ENCODE measurements around the gene MBP. TPM values are rescaled to one million over a fixed set of nuclear protein-coding genes. Genes with fewer than 3 reads are reported as not detected.

Gene MBP
- total RNA-seq, 1 donor from 2014 or later, result 24.1 TPM

- peak; percentile 24 for ATAC-seq
Observed at GRCh38 chr18:77088963-77089722, 43.4 kb downstream of the MBP start.

GRCh38 chr18:77087393-77088141, 45.0 kb downstream of the MBP start:
- peak; percentile 61 for ATAC-seq
- no peak for DNase-seq (ENCODE audit: low spot score)

More at GRCh38 chr18:77088963-77089722, 43.4 kb downstream of the MBP start:
- DNase-seq (ENCODE audit: low spot score), result no peak

GRCh38 chr18:77086656-77087392, 45.8 kb downstream of the MBP start:
- DNase-seq (ENCODE audit: low spot score) (peak; percentile 74), ATAC-seq (peak; percentile 77)

- no peak for DNase-seq (ENCODE audit: low spot score)
- no peak for ATAC-seq
Observed at GRCh38 chr18:77086034-77086433, 46.5 kb downstream of the MBP start.

GRCh38 chr18:77084688-77085035, 47.9 kb downstream of the MBP start:
- ATAC-seq (peak; percentile 59), DNase-seq (ENCODE audit: low spot score) (no peak)

GRCh38 chr18:77082316-77082955, 50.1 kb downstream of the MBP start:
- DNase-seq (ENCODE audit: low spot score) (no peak), ATAC-seq (no peak)

- ATAC-seq (no peak), DNase-seq (ENCODE audit: low spot score) (no peak)
Observed at GRCh38 chr18:77081390-77081778, 51.2 kb downstream of the MBP start.

- no peak for ATAC-seq
- no peak for DNase-seq (ENCODE audit: low spot score)
Observed at GRCh38 chr18:77079954-77080682, 52.5 kb downstream of the MBP start.

GRCh38 chr18:77079088-77079487, 53.5 kb downstream of the MBP start:
- no peak for DNase-seq (ENCODE audit: low spot score)
- ATAC-seq, result no peak

GRCh38 chr18:77078690-77079070, 53.9 kb downstream of the MBP start:
- no peak for ATAC-seq

GRCh38 chr18:77077941-77078689, 54.5 kb downstream of the MBP start:
- ATAC-seq (no peak), DNase-seq (ENCODE audit: low spot score) (no peak)

More at GRCh38 chr18:77078690-77079070, 53.9 kb downstream of the MBP start:
- no peak for DNase-seq (ENCODE audit: low spot score)

GRCh38 chr18:77077401-77077800, 55.2 kb downstream of the MBP start:
- DNase-seq (ENCODE audit: low spot score) (no peak), ATAC-seq (no peak)

- DNase-seq (ENCODE audit: low spot score) (no peak), ATAC-seq (no peak)
Observed at GRCh38 chr18:77076111-77076510, 56.5 kb downstream of the MBP start.

GRCh38 chr18:77074431-77074830, 58.2 kb downstream of the MBP start:
- DNase-seq (ENCODE audit: low spot score), result no peak

GRCh38 chr18:77073336-77074093, 59.1 kb downstream of the MBP start:
- ATAC-seq, result peak; percentile 83
- DNase-seq (ENCODE audit: low spot score), result no peak

More at GRCh38 chr18:77074431-77074830, 58.2 kb downstream of the MBP start:
- ATAC-seq, result peak; percentile 21

- ATAC-seq, result no peak
- no peak for DNase-seq (ENCODE audit: low spot score)
Observed at GRCh38 chr18:77072566-77072965, 60.0 kb downstream of the MBP start.

- DNase-seq (ENCODE audit: low spot score) (no peak), ATAC-seq (no peak)
Observed at GRCh38 chr18:77071711-77072292, 60.8 kb downstream of the MBP start.

- DNase-seq (ENCODE audit: low spot score) (no peak), ATAC-seq (no peak)
Observed at GRCh38 chr18:77071061-77071460, 61.5 kb downstream of the MBP start.

GRCh38 chr18:77070627-77071026, 62.0 kb downstream of the MBP start:
- ATAC-seq (no peak), DNase-seq (ENCODE audit: low spot score) (no peak)

Data from left lobe of liver (tissue), 2 donors.